ENCODE measurements around the gene FTCD.
"Not testable (repeated sequence)": the region's sequence is repeated elsewhere in the genome, so short reads cannot be mapped to it uniquely, and the experiment has no call there.

The FTCD gene, protein sequence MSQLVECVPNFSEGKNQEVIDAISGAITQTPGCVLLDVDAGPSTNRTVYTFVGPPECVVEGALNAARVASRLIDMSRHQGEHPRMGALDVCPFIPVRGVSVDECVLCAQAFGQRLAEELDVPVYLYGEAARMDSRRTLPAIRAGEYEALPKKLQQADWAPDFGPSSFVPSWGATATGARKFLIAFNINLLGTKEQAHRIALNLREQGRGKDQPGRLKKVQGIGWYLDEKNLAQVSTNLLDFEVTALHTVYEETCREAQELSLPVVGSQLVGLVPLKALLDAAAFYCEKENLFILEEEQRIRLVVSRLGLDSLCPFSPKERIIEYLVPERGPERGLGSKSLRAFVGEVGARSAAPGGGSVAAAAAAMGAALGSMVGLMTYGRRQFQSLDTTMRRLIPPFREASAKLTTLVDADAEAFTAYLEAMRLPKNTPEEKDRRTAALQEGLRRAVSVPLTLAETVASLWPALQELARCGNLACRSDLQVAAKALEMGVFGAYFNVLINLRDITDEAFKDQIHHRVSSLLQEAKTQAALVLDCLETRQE

GRCh38 chr21:46155514-46156377 lies at the start of gene FTCD:
TSS of gene FTCD (minus strand) at chr21:46155579. CDS start at chr21:46155523, 56 bp downstream.
- DNase-seq, result no peak

DNA sequence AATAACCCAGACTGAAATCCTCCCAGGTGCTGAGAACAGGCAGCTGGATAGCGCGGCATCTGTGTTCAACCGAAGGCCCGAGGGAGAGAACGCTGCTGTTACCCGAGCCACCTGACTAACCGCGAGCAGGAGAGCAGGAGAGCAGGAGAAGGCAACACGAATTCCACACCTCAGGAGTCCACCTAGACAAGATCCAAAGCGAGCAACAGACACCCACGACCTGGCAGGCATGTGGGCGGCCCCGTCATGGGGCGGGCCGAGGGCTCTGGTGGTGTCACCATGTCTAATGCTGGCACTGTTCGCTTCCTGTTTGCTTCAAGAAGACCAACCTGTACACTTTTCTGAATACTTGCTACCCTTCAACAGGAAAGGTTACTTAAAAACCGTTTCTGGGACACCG lies 49.8 kb upstream of the FTCD start:
- DNase-seq, result no peak

DNA sequence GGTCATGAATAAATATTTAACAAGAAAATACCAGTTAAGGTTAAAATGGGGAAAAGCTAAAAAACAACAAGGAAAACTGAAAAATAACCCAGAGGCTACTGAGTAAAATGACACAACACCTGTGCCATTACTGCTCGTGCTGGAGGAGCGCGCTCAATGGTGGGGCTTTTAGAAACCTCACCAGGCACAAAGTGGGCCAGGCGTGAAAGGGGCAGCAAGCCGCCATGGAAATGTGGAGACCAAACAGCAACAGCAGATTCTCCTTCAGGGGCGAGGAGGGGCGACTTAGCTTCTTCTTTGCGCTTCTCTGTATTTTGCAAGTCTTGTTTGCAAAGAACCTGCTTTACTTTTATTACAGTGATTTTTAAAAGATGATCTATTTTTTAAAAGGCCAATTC lies 47.8 kb upstream of the FTCD start:
- no peak for DNase-seq

DNA sequence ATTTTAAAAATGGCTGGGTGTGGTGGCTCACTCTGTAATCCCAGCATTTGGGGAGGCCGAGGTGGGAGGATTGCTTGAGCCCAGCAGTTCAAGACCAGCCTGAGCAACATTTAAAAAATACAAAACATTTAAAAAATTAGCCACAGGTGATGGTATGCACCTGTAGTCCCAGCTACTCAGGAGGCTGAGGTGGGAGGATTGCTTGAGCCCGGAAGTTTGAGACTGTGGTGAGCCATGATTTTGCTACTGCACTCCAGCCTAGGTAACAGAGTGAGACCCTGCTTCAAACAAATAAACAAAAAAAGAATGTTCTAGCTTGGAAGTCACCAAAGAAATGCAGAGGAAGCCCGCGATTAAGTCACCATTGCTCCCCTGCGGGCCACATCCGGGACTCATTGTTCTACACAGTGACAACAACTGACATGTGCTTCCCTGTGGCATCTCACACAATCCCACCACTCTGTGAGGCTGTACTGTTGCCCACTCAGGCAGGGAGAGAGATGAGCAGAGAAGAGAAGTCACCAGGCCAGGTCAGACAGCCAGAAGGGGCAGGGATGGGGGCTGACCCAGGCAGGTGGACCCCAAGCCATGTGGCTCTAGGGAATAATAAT lies 47.3 kb upstream of the FTCD start:
- no peak for DNase-seq

- DNase-seq, result not testable (repeated sequence)
These were observed 45.8 kb upstream of the FTCD start for GRCh38 chr21:46200877-46201803.

DNA sequence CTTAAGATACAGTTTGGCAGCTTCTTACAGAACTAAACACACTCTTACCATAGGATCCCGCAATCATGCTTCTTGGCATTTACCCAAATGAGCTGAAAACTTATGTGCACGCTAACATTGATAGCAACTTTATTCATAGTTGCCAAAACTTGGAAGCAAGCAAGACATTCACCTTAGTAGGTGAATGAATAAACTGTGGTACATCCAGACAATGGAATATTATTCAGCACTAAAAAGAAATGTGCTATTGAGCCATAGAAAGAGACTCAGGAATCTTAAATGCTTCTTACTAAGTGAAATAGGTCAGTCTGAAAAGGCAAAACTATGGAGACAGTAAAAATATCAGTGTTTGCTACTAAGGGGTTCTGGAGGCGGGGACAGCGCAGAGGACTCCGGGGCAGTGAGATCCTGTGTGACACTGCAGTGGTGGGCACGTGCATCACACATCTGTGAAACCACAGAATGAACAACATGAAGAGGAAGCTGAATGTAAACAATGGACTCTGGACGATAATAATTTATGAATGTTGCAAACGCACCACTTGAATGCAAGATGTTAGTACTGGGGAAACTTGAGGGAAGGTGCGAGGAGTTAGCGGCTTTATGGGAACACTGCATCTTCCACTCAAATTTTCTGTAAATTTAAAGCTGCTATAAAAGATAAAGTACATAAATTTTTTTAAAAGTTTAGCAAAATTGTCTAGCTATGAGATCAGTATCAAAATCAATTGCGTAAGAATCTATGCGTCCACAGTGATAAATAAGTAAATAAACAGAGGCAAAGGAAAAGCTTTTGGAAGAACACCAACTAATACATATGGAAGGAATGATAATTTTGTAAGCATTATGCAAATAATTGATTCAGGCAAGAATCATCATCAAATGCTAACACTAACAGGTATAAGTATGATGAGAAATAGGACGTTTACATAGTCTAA lies 44.3 kb upstream of the FTCD start:
- DNase-seq, result no peak

- DNase-seq, result no peak
These were observed 41.4 kb upstream of the FTCD start for GRCh38 chr21:46196733-46197132.

- no peak for DNase-seq
These were observed 40.3 kb upstream of the FTCD start for GRCh38 chr21:46195595-46196195.

DNA sequence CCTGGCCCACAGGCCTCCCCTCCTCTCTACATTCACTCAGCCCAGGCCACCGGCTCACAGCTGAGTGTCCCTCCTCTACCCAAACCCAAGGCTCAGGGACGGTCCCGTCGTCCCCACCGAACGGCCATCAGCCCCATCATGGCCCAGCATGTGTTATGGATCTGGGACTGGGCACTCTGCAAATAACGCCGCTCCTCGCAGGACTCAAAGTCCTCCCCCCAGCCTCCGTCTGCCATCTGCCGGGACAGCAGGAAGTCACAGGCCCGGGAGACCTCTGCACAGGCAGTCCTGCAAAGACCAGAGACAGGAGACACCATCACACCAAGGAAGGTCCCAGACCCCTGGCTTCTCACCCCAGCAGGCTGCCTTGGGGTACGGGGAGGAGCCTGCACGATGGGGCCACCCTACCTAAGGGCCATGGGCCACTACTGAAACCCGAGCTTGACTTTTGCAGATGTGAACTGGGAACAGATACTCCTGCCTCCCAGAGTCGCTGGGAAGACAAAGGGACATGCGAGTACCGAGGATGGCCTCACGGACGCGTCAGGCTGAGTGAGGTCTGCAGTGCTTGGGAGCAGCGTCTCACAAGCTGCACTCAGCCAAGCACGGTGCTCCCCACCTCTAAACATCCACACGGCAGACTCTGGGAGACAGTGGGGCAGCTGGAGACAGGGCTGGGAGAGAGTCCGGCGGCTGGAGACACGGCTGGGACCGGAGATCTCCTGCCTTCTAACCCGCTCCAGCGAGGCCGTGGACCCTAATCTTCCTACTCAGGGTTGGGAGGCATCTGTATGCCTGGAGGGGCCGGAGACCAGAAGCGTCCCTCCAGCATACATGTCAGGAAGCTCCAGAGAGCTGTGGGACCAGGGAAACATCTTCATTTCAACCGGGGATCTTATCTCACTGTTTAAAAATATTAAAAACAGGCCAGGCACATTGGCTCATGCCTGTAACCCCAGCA lies 39.3 kb upstream of the FTCD start:
- no peak for DNase-seq

DNA sequence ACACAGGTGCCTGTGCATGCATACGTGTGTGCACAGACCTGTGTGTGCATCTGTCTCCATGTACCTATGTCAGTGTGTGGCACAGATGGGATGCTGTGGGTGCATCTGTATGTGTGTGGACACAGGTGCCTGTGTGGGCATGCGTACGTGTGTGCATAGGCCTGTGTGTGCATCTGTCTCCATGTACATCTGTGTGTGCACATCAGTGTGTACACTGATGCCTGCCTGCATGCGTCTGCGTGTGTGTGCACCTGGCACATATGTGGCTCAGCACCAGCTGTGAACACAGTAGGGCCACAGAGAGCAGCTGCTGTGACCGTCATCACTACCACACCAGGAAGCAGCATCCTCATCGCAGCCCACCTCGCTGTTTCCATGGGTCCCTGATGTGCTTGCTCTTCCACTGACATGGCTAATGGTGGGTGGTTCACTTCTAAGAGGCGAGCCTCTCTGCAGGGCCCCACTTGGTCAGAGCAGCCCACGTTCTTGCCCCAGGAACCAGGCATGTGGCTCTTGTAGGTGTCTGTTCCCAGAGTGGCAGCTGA lies 38.5 kb upstream of the FTCD start:
- no peak for DNase-seq

- peak; percentile 16 for DNase-seq
These were observed 36.6 kb upstream of the FTCD start for GRCh38 chr21:46191686-46192575.

GRCh38 chr21:46191257-46191685 lies 35.9 kb upstream of the FTCD start:
- peak; percentile 4 for DNase-seq

DNA sequence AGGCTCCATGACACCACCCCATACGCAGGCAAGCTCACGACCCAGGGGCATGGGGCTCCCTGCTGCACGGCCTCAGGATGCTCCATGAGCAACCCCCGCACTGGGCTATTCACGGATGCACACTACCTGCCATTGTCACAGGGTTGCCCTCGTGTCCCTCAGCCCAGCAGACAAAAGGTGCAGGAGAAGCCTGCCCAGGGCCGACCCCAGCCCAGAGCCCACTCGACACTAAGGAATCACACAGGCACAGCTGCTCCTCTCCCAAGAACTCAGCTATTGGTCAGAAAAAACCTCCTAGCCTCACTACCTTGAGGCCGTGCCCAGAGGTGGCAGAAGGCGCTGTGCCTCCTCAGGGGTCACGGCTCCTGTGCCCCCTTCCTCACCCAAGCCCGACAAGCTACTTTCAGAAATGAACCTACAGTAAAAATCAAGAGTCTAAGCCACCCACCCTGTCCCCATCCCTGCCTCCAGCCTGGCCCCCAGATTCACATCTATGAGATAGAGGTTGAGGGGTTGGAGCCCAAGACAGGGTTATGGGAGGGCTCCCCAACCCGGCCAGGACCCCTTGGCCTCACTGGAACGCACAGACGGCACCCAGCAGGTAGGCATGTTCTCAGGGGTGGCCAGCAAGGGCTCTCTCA lies 35.2 kb upstream of the FTCD start:
- DNase-seq, result peak; percentile 9

DNA sequence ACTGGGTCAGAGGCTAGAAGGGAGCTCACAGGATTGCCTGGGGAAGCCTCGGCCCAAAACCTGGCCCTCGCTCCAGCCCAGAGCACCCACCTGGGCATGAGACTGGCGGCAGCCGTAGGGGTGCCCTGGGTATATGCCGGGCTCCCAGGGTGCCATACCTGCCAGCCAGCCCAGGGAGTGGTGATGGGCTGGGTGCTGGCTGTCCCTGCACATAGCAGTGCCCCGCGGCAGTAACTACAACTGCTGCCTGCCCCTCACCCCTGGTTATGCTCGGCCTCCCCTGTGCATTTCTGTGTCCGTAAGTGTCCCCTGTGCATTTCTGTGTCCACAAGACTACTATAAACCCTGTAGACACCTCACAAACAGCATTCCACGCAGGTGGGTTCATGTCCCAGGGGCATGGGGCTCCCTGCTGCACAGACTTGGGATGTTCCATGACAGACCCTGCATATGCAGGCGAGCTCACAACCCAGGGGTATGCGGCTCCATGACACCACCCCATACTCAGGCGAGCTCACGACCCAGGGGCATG lies 34.6 kb upstream of the FTCD start:
- peak; percentile 15 for DNase-seq

DNA sequence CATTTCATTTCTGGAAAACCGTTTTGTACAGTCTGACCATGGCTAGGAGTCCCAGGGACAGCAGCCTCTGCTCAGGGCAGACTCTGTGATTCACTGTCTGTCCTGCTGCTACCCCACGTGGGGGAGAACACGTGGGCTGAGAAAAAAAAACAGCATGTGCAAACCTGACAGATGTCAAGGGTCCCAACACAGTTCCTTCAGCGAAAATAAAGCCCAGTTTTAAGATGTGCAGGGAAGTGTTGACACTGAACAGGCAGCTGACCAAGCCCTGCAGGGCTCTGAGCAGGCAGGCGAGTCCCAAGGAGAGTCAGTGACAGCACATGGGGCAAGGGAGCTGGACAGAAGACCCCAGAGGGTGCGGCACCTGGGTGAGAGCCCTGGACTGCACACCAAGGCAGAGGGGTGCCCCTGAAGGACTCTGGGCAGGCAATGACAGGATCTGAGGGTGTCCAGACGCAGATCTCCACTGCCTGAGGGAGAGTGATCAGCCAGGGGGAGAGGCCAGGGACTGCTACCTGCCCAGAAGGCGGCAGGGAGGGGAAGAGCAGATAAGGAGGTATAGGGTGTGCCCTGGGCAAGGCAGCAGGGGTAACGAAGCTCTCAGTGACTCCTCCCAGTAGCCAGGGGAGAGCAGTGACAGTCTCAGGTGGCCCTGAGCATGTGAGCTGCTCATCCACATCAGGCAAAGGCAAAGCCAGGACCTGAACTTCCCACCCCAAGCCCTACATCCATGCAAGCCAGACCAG lies 34.0 kb upstream of the FTCD start:
- DNase-seq, result peak; percentile 8
